Keratinocyte (primary cell): ENCODE measurements around the gene APEH. TPM values are rescaled to one million over a fixed set of nuclear protein-coding genes. Genes with fewer than 3 reads are reported as not detected.

Source experiments
- DNase-seq: peaks from one replicate; pipeline ENCODE4 v3.0.0-alpha.2; 2011; ENCODE audit warnings: low read depth, missing footprints, low spot score
- FAIRE-seq: peaks from 2 replicates; lab custom pipeline; 2011; peaks lifted over from hg19 to GRCh38; lab: Jason Lieb, UNC
- H2AFZ ChIP-seq: 2 replicates; pipeline ENCODE4 v1.6.0; 2012; ENCODE audit warnings: low read length, control low read depth, inconsistent platforms; ENCODE audit not compliant: control insufficient read depth
- H3K27ac ChIP-seq: 2 replicates; pipeline ENCODE4 v1.5.1; 2011; ENCODE audit warnings: low read length; ENCODE audit not compliant: control insufficient read depth, insufficient read depth
- H3K27me3 ChIP-seq: 3 replicates; pipeline ENCODE4 v1.6.0; 2011; ENCODE audit warnings: low read length; ENCODE audit not compliant: control insufficient read depth, insufficient read depth; ENCODE audit errors: extremely low read depth
- H3K36me3 ChIP-seq, 2 experiments: 2 replicates in 1 of 2; 3 replicates in 1 of 2; pipeline ENCODE4 v1.5.1; 2011; ENCODE audit warnings: low read length in 2 of 2, mild to moderate bottlenecking in 1 of 2; ENCODE audit not compliant: control insufficient read depth in 2 of 2, insufficient read depth in 2 of 2; ENCODE audit errors: extremely low read depth in 1 of 2
- H3K4me1 ChIP-seq: 3 replicates; pipeline ENCODE4 v1.5.1; 2011; ENCODE audit warnings: low read length; ENCODE audit not compliant: control insufficient read depth, insufficient read depth; ENCODE audit errors: extremely low read depth
- H3K4me2 ChIP-seq: 3 replicates; pipeline ENCODE4 v1.6.0; 2011; ENCODE audit warnings: low read depth, low read length; ENCODE audit not compliant: control insufficient read depth, insufficient read depth; ENCODE audit errors: extremely low read depth
- H3K4me3 ChIP-seq, 3 experiments: fragments of 200-600 bp in 1 of 3; sonication (generic) in 1 of 3; 2 replicates in 2 of 3; 3 replicates in 1 of 3; pipeline ENCODE4 v1.5.1; 2011 to 2016; ENCODE audit warnings: low read length in 3 of 3, mild to moderate bottlenecking in 3 of 3, control low read depth in 2 of 3, inconsistent platforms in 1 of 3, low read depth in 1 of 3, mixed read lengths in 1 of 3, mixed run types in 1 of 3, moderate library complexity in 1 of 3; ENCODE audit not compliant: control insufficient read depth in 2 of 3, insufficient read depth in 2 of 3; ENCODE audit errors: extremely low read depth in 1 of 3
- H3K79me2 ChIP-seq: 2 replicates; pipeline ENCODE4 v1.6.0; 2012; ENCODE audit warnings: low read length; ENCODE audit not compliant: control insufficient read depth, insufficient read depth
- H3K9ac ChIP-seq: 3 replicates; pipeline ENCODE4 v1.6.0; 2011; ENCODE audit warnings: low read length; ENCODE audit not compliant: control insufficient read depth, insufficient read depth; ENCODE audit errors: extremely low read depth
- H3K9me1 ChIP-seq: 3 replicates; pipeline ENCODE4 v1.6.0; 2011; ENCODE audit warnings: low read length; ENCODE audit not compliant: control insufficient read depth, insufficient read depth; ENCODE audit errors: extremely low read depth
- H3K9me3 ChIP-seq: 2 replicates; pipeline ENCODE4 v1.5.1; 2012; ENCODE audit warnings: low read depth, low read length; ENCODE audit not compliant: control insufficient read depth
- H4K20me1 ChIP-seq: 3 replicates; pipeline ENCODE4 v1.6.0; 2011; ENCODE audit warnings: low read length; ENCODE audit not compliant: control insufficient read depth, insufficient read depth; ENCODE audit errors: extremely low read depth
- EZH2 ChIP-seq: IDR thresholded peaks from one replicate; pipeline ENCODE4 v1.6.1; 2012; ENCODE audit warnings: inconsistent platforms, mild to moderate bottlenecking, low read length, moderate library complexity
- dilution Hi-C: fragments of 300-500 bp; cut with MboI; formaldehyde crosslinking; loops from one replicate; pipeline ENCODE4 v1.7.0; 2020; ENCODE audit warnings: low sequenced_read_pairs; ENCODE audit not compliant: extremely low pct_ligation_motif_present
- polyA plus RNA-seq, 5 experiments: library from polyadenylated mRNA; depleted of rRNA in 3 of 5; stranded (reverse) in 3 of 5; stranded (forward) in 1 of 5; unstranded in 1 of 5; fragments of >200 nt; gene quantifications; 1 replicate in 1 of 5; 2 replicates in 3 of 5; 3 replicates in 1 of 5; pipeline versions ENCODE4 v1.2.1 to v1.2.3, GENCODE V29; 2011 to 2012; ENCODE audit warnings: missing spikeins in 2 of 5, low read depth in 1 of 5, low replicate concordance in 1 of 5
- TF ChIP-seq, protein P1 (sequence below), 3 experiments: IDR thresholded peaks in 1 of 3; conservative IDR thresholded peaks in 1 of 3; optimal IDR thresholded peaks in 1 of 3; 2 replicates in 2 of 3; 3 replicates in 1 of 3; pipeline versions ENCODE3 to v1.5.1; 2011; ENCODE audit warnings: low read length in 3 of 3, mild to moderate bottlenecking in 3 of 3, moderate library complexity in 2 of 3, control low read depth in 1 of 3, inconsistent platforms in 1 of 3; ENCODE audit not compliant: insufficient read depth in 2 of 3; ENCODE audit errors: extremely low read depth in 1 of 3

APEH gene
- polyA plus RNA-seq, 1 donor (not counting 4 experiments of a cell fraction or from before 2014, with no cell fraction given) = 106 TPM

DNA sequence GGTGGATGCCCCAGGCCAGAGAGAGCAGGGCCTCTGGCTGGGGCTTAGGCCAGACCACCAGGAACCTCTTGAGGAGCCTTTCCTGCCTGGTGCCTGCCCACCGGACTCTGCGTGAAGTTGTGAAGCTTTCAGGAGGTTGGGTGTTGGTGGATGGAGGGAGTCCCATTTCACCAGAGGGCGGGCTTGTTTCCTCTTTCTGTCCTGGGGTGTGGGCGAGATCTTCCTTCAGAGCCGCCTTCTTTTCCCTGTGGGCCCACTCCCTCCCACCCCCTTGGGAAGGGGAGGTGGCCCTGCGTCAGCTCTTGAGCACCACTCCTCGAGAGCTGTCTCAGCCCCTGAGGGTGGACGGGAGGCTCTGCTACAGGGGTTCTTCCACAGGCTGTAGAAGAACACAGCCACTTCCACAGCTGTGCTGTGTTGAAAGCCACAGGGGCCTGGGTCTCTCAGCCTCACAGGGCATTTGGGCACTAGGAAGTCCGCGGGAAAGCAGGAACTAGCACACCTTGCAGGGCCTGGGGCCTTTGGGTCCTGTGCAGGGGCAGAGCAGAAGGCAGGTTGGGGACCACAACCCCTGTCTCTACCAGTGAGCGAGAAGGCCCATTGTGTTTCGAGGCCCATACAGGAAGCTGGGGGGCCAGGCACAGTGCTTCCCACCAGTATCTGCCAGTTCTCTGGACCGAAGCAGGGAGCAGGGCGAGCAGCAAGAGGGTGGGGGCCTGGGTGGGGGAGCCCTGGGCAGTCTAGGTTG is 43.2 kb downstream of the APEH start:
- dilution Hi-C loops = no loop called here
- DNase-seq (no peak), FAIRE-seq (no peak)
- Histone ChIP-seq H3K27me3 (no peaks in the 10 kb centered on the region), H3K4me3 (no peak overlapping the region), H3K9ac (no peak overlapping the region), H2AFZ (no peak overlapping the region), H3K4me1 (peaks cover 20% of the 10 kb centered on the region), H3K9me3 (no peaks in the 10 kb centered on the region), H3K27ac (no peak overlapping the region), H3K4me2 (no peak overlapping the region), H3K9me1 (no peaks in the 10 kb centered on the region), H3K36me3 (peaks cover 18 to 27% of the 10 kb centered on the region in 2 experiments), H4K20me1 (peaks cover 14% of the 10 kb centered on the region), H3K79me2 (peaks cover 3% of the 10 kb centered on the region)
- TF ChIP-seq EZH2 = no peak
- TF ChIP-seq, protein P1, sequence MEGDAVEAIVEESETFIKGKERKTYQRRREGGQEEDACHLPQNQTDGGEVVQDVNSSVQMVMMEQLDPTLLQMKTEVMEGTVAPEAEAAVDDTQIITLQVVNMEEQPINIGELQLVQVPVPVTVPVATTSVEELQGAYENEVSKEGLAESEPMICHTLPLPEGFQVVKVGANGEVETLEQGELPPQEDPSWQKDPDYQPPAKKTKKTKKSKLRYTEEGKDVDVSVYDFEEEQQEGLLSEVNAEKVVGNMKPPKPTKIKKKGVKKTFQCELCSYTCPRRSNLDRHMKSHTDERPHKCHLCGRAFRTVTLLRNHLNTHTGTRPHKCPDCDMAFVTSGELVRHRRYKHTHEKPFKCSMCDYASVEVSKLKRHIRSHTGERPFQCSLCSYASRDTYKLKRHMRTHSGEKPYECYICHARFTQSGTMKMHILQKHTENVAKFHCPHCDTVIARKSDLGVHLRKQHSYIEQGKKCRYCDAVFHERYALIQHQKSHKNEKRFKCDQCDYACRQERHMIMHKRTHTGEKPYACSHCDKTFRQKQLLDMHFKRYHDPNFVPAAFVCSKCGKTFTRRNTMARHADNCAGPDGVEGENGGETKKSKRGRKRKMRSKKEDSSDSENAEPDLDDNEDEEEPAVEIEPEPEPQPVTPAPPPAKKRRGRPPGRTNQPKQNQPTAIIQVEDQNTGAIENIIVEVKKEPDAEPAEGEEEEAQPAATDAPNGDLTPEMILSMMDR (optimal IDR thresholded peaks at IDR 0.05 in 1 of 3, IDR thresholded peaks at IDR 0.05 in 1 of 3, conservative IDR thresholded peaks at IDR 0.05 in 1 of 3; ENCODE audit: extremely low read depth in 1 of 3, insufficient read depth in 2 of 3, low read length in 3 of 3) = no peak

DNA sequence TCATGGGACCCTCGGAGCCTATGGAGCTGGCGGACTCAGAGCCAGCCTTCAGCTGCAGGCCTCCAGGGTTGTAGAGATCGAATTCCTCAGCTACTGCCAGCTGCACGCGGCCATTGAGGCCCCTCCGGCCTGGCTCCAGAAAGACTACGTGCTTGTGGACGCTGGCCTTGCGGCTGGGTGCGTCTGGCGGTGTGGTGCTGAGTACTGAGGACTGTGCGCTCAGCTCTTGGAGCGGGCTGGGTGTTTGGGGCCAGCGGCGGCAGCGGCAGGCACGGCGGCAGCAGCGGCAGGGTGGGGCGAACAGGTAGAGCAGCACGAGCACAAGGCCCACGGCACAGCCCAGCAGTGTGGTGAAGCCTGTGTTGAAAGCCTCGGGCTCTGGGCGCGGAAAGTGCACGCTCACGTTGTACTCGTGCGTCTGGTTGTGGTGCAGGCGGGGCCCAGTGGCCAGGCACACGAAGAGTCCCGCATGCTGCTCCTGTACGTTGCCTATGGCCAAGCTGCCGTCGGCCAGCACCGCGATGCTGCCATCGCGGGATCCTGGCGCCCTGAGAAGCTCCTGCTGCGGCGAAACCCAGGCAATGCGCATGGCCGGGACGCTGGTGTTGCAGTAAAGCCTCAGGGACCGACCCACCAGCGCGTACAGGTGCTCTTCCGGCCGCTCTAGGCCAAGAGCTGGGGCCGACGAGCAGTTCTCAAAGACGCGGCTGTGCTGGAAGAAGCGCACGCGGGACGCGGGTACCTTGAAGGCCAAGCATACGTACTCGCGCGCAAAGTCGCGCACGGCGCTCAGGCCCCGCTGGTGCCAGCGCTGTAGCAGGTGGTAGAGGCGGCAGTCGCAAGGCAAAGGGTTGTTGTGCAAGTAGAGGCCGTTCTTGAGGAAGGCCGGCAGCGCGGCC is 44.1 kb downstream of the APEH start:
- H3K79me2 ChIP-seq = peaks cover 12% of the 10 kb centered on the region
- H3K27me3 ChIP-seq = no peaks in the 10 kb centered on the region
- H3K9me1 ChIP-seq = no peaks in the 10 kb centered on the region
- FAIRE-seq (no peak), DNase-seq (no peak)
- H3K9me3 ChIP-seq = no peaks in the 10 kb centered on the region
- dilution Hi-C loops = no loop called here
- peaks cover 25% of the 10 kb centered on the region for H3K4me1 ChIP-seq
- TF ChIP-seq, protein P1 (optimal IDR thresholded peaks at IDR 0.05 in 1 of 3, IDR thresholded peaks at IDR 0.05 in 1 of 3, conservative IDR thresholded peaks at IDR 0.05 in 1 of 3; ENCODE audit: extremely low read depth in 1 of 3, insufficient read depth in 2 of 3, low read length in 3 of 3) = no peak
- no peak for TF ChIP-seq EZH2
- H3K36me3 ChIP-seq = peaks cover 23 to 27% of the 10 kb centered on the region in 2 experiments
- H3K9ac ChIP-seq = no peak overlapping the region
- no peak overlapping the region for H3K4me3 ChIP-seq
- H4K20me1 ChIP-seq = peaks cover 14% of the 10 kb centered on the region
- H3K27ac ChIP-seq = no peak overlapping the region
- no peak overlapping the region for H2AFZ ChIP-seq
- peak overlapping the region; percentile 83 for H3K4me2 ChIP-seq
